NB4 (cell line): ENCODE measurements around the gene SNRNP40.

Experiments
- DNase-seq: peaks from one replicate; pipeline ENCODE4 v3.0.0; 2010; ENCODE audit warnings: low read depth
- H3K4me3 ChIP-seq: one replicate; pipeline ENCODE4 v1.5.1; 2011; ENCODE audit warnings: mild to moderate bottlenecking, low read depth, low read length, moderate library complexity
- MAX ChIP-seq: IDR thresholded peaks from 2 replicates; pipeline ENCODE4 v1.6.1; 2011; ENCODE audit warnings: low read depth, low read length
- MYC ChIP-seq: IDR thresholded peaks from 2 replicates; pipeline ENCODE4 v1.6.1; 2011; ENCODE audit warnings: low read depth, low read length
- POLR2A ChIP-seq: IDR thresholded peaks from 2 replicates; pipeline ENCODE4 v1.6.1; 2011; ENCODE audit warnings: mild to moderate bottlenecking; ENCODE audit not compliant: insufficient read length; ENCODE audit errors: extremely low read depth
- TF ChIP-seq, protein P1 (sequence below): IDR thresholded peaks from one replicate; pipeline ENCODE4 v1.5.1; 2012; ENCODE audit warnings: low read depth, low read length

Gene SNRNP40

DNA sequence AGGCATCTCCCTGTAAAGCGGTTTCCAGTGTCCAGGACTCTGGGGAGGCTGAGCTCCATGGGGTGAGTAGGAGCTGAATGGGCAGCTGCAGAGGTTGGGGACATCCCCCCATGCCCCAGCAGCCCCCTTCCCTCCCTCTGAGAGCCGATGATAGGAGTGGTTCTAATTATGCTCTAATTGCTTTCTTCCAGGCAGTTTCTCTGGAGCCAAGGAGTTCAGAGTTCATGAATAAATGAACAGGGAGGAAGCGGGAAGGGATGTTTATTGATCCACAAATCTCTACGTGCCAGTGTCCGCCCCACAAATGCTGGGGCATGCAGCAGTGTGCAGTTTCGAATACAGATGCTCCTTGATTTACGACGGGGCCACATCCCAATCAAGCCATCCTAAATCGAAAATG lies 72.5 kb downstream of the SNRNP40 start:
- no peak for DNase-seq
- H3K4me3 ChIP-seq, result no peak overlapping the region
- TF ChIP-seq, protein P1, sequence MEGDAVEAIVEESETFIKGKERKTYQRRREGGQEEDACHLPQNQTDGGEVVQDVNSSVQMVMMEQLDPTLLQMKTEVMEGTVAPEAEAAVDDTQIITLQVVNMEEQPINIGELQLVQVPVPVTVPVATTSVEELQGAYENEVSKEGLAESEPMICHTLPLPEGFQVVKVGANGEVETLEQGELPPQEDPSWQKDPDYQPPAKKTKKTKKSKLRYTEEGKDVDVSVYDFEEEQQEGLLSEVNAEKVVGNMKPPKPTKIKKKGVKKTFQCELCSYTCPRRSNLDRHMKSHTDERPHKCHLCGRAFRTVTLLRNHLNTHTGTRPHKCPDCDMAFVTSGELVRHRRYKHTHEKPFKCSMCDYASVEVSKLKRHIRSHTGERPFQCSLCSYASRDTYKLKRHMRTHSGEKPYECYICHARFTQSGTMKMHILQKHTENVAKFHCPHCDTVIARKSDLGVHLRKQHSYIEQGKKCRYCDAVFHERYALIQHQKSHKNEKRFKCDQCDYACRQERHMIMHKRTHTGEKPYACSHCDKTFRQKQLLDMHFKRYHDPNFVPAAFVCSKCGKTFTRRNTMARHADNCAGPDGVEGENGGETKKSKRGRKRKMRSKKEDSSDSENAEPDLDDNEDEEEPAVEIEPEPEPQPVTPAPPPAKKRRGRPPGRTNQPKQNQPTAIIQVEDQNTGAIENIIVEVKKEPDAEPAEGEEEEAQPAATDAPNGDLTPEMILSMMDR, result no peak
- TF ChIP-seq MAX, result no peak
- TF ChIP-seq MYC, result no peak
- TF ChIP-seq POLR2A, result no peak

- peak; percentile 45 for DNase-seq
- no peak overlapping the region for H3K4me3 ChIP-seq
- TF ChIP-seq, protein P1, result no peak
- TF ChIP-seq MYC, result no peak
- no peak for TF ChIP-seq POLR2A
- TF ChIP-seq MAX, result peak; percentile 56; the same call in 1 of the 2 replicates
These were observed 74.4 kb downstream of the SNRNP40 start for GRCh38 chr1:31222176-31222575.

DNA sequence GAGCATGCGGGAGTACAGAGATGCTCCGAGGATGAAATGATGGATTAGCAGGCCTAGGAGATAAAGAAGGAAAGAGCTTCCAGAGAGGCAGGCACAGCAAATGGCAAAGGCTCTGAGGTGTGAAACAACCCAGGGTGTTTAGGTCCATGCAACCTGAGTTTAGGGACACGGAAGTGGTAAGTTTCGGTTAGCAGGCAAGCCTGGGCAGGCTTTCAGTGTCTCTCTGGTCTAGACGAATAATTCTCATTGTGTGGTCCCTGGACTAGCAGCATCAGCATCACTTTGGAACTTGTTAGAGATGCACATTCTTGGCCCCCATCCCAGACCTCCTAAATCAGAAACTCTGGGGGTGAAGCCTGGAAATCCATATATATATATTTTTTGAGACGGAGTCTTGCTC lies 75.5 kb downstream of the SNRNP40 start:
- TF ChIP-seq MAX (no peak), POLR2A (no peak), MYC (no peak)
- TF ChIP-seq, protein P1, result no peak
- DNase-seq, result no peak
- no peak overlapping the region for H3K4me3 ChIP-seq

GRCh38 chr1:31219489-31219888 lies 77.1 kb downstream of the SNRNP40 start:
- no peak overlapping the region for H3K4me3 ChIP-seq
- DNase-seq, result no peak
- TF ChIP-seq POLR2A (no peak), MYC (no peak), MAX (no peak)
- TF ChIP-seq, protein P1, result no peak

GRCh38 chr1:31218705-31219104 lies 77.9 kb downstream of the SNRNP40 start:
- no peak for TF ChIP-seq MAX
- TF ChIP-seq, protein P1, result no peak
- TF ChIP-seq POLR2A, result no peak
- no peak for TF ChIP-seq MYC
- H3K4me3 ChIP-seq, result no peak overlapping the region
- no peak for DNase-seq

GRCh38 chr1:31216016-31216415 lies 80.6 kb downstream of the SNRNP40 start:
- TF ChIP-seq, protein P1, result no peak
- no peak for TF ChIP-seq POLR2A
- TF ChIP-seq MYC, result no peak
- no peak for TF ChIP-seq MAX
- no peak overlapping the region for H3K4me3 ChIP-seq
- DNase-seq, result no peak
